ENCODE results near the gene ARHGAP31. TPM values are rescaled to one million over a fixed set of nuclear protein-coding genes. Genes with fewer than 3 reads are reported as not detected.
"Not testable (repeated sequence)": the region's sequence is repeated elsewhere in the genome, so short reads cannot be mapped to it uniquely, and the experiment has no call there.

The ARHGAP31 gene
- total RNA-seq, 1 donor from 2014 or later, result 23.7 TPM

DNA sequence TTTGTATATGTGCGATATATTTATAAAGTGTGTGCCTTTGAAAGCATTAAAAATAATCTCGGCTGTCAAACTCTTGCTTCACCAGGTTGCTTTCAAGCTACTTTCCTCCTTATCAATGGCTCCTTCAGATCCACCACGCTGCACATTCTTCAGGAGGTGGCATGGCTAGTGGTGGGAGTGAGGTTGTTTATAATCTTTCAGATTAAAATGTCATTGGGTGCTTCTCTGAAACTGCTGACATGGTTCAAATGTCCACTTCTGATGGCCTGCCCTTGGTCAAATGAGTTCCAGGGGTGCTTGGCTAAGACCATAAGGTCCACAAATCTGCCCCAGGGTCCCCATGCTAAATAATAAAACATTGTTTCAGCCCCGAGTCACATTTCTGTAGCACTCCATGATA is 36.7 kb downstream of the ARHGAP31 start:
- H3K27ac Mint-ChIP-seq, result no peak overlapping the region
- H3K36me3 Mint-ChIP-seq (ENCODE audit: low read depth), result peaks cover 2% of the 10 kb centered on the region
- intact Hi-C loops (cut with micrococcal nuclease), result no loop called here
- no peak for DNase-seq
- ATAC-seq (ENCODE audit: low read depth), result no peak
- ChIA-PET CTCF (no interaction called here), POLR2A (interaction anchor here (1.0 to 2.0 kb wide), 2 partner anchors 8 kb away, joined by 3 to 6 read pairs; no protein-coding TSS in a partner anchor)
- no peaks in the 10 kb centered on the region for H3K9me3 Mint-ChIP-seq
- H3K27me3 Mint-ChIP-seq, result no peaks in the 10 kb centered on the region
- H3K4me3 Mint-ChIP-seq, result no peak overlapping the region
- TF ChIP-seq, protein P1, sequence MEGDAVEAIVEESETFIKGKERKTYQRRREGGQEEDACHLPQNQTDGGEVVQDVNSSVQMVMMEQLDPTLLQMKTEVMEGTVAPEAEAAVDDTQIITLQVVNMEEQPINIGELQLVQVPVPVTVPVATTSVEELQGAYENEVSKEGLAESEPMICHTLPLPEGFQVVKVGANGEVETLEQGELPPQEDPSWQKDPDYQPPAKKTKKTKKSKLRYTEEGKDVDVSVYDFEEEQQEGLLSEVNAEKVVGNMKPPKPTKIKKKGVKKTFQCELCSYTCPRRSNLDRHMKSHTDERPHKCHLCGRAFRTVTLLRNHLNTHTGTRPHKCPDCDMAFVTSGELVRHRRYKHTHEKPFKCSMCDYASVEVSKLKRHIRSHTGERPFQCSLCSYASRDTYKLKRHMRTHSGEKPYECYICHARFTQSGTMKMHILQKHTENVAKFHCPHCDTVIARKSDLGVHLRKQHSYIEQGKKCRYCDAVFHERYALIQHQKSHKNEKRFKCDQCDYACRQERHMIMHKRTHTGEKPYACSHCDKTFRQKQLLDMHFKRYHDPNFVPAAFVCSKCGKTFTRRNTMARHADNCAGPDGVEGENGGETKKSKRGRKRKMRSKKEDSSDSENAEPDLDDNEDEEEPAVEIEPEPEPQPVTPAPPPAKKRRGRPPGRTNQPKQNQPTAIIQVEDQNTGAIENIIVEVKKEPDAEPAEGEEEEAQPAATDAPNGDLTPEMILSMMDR (IDR thresholded peaks at IDR 0.05), result no peak
- H3K4me1 Mint-ChIP-seq, result peaks cover 25% of the 10 kb centered on the region

DNA sequence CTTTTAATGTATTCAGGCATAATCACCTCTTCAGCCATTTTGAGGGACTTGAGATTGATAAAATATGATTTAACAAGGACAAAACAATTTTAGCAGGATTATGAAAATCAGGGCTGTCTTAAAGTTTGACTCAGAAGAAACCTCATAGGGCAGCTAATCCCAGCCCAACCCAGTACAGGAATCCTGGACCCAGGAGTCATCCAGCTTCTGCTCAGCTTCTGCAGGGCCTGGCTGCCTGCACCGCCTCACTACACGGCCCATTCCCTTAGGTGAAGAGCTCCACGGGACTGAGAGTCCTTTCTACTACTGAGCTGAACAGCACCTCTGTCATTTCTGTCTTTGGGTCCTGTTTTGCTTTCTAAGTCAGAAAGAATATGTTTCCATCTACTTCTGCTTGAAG is 37.5 kb downstream of the ARHGAP31 start:
- no peak for DNase-seq
- peaks cover 19% of the 10 kb centered on the region for H3K4me1 Mint-ChIP-seq
- H3K4me3 Mint-ChIP-seq, result no peak overlapping the region
- no peak overlapping the region for H3K27ac Mint-ChIP-seq
- CTCF ChIA-PET, result interaction anchor here (0.7 to 0.9 kb wide), 2 partner anchors 21 to 1230 kb away, joined by 3 read pairs; no protein-coding TSS in a partner anchor
- no peaks in the 10 kb centered on the region for H3K9me3 Mint-ChIP-seq
- H3K36me3 Mint-ChIP-seq (ENCODE audit: low read depth), result peaks cover 2% of the 10 kb centered on the region
- ATAC-seq (ENCODE audit: low read depth), result no peak
- intact Hi-C loops (cut with micrococcal nuclease), result no loop called here
- TF ChIP-seq, protein P1 (IDR thresholded peaks at IDR 0.05), result no peak
- POLR2A ChIA-PET, result interaction anchor here (0.5 to 2.0 kb wide), 3 partner anchors 9 to 331 kb away, joined by 4 to 6 read pairs (median 6); no protein-coding TSS in a partner anchor
- H3K27me3 Mint-ChIP-seq, result no peaks in the 10 kb centered on the region

DNA sequence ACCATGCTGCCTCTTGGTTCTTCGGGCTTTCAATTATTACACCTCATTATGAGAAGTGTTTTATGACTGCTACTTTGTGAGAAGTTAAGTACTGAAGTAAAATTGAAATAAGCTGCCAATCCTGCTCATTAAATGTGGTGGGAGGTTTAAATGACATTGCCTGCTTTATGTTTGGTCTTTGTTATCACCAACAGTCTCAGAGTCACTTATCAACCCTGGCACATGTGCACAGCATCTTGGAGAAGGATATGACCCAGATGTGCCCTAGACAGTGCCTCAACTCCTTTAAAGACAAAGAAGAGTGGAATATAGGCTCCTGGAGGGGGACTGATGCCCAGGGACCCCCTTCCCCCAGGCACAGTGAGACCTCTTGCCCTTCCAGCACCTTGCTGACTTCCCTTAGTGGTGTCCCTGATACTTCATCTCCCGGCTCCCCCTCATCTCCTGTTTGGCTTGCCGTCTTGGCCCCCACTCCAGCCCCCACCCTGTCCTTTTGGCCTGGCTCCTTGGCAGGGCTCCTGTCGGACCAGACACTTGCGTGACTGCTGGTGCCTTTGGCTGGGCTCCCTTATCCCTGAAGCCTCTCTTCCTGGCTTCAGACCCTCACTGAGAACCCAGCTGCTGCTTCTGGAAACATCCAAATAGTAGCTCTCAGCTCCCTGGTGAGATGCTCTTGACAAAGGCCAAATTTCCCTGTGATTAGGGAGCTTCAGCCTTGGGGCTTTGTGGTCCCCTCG is 39.8 kb downstream of the ARHGAP31 start:
- Mint-ChIP-seq H3K36me3 (ENCODE audit: low read depth) (peaks cover 8% of the 10 kb centered on the region), H3K27me3 (no peaks in the 10 kb centered on the region), H3K4me1 (peaks cover 12% of the 10 kb centered on the region), H3K4me3 (no peak overlapping the region), H3K9me3 (peaks cover 2% of the 10 kb centered on the region), H3K27ac (no peak overlapping the region)
- CTCF ChIA-PET, result no interaction called here
- intact Hi-C loops (cut with micrococcal nuclease), result no loop called here
- TF ChIP-seq, protein P1 (IDR thresholded peaks at IDR 0.05), result no peak
- DNase-seq (no peak), ATAC-seq (ENCODE audit: low read depth) (no peak)
- POLR2A ChIA-PET, result no interaction called here

DNA sequence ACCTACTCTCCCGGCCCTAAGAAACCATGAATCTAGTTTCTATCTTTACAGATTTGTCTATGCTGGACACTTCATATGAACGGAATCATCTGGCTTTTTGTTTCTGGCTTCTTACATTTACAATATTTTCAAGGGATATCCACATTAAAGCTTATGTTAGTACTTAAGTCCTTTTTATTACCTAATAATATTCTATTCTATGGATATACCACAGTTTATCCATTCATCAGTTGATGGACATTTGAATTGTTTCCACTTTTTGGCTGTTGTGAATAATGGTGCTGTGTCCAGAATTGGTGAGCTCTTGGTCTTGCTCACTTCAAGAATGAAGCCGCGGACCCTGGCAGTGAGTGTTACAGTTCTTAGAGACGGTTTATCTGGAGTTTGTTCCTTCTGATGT is 42.6 kb downstream of the ARHGAP31 start:
- POLR2A ChIA-PET, result no interaction called here
- H3K4me1 Mint-ChIP-seq, result peaks cover 31% of the 10 kb centered on the region

DNA sequence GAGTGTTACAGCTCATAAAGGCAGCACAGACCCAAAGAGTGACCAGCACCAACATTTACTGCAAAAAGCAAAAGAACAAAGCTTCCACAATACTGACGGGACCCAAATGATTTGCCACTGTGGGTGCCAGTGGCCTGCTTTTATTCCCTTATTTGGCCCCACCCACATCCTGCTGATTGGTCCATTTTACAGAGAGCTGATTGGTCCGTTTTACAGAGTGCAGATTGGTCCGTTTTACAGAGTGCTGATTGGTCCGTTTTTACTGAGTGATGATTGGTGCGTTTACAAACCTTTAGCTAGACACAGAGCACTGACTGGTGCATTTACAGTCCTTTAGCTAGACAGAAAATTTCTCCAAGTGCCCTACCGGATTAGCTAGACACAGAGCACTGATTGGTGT is 43.2 kb downstream of the ARHGAP31 start:
- DNase-seq; POLR2A ChIA-PET; H3K36me3 Mint-ChIP-seq (ENCODE audit: low read depth); H3K27ac Mint-ChIP-seq; CTCF ChIA-PET; intact Hi-C loops (cut with micrococcal nuclease); ATAC-seq (ENCODE audit: low read depth); H3K4me3 Mint-ChIP-seq; H3K27me3 Mint-ChIP-seq; H3K9me3 Mint-ChIP-seq: not testable (repeated sequence)
- peaks cover 26% of the 10 kb centered on the region for H3K4me1 Mint-ChIP-seq

More for the DNA sequence above, 42.6 kb downstream of the ARHGAP31 start:
- ATAC-seq (ENCODE audit: low read depth), result no peak
- Mint-ChIP-seq H3K27ac (no peak overlapping the region), H3K4me3 (no peak overlapping the region), H3K36me3 (ENCODE audit: low read depth) (peaks cover 8% of the 10 kb centered on the region), H3K9me3 (peaks cover 2% of the 10 kb centered on the region), H3K27me3 (no peaks in the 10 kb centered on the region)
- intact Hi-C loops (cut with micrococcal nuclease), result no loop called here
- TF ChIP-seq, protein P1 (IDR thresholded peaks at IDR 0.05), result no peak
- no peak for DNase-seq
- CTCF ChIA-PET, result no interaction called here
